ENCODE measurements around the gene KIAA0825. TPM values are rescaled to one million over a fixed set of nuclear protein-coding genes. Genes with fewer than 3 reads are reported as not detected.

The KIAA0825 gene
- total RNA-seq, 1 donor, result 2.2 TPM

GRCh38 chr5:94442076-94442475 is 176.3 kb downstream of the KIAA0825 start:
- DNase-seq (ENCODE audit: low read depth in 2 of 3, low spot score in 2 of 3), result no peak

DNA sequence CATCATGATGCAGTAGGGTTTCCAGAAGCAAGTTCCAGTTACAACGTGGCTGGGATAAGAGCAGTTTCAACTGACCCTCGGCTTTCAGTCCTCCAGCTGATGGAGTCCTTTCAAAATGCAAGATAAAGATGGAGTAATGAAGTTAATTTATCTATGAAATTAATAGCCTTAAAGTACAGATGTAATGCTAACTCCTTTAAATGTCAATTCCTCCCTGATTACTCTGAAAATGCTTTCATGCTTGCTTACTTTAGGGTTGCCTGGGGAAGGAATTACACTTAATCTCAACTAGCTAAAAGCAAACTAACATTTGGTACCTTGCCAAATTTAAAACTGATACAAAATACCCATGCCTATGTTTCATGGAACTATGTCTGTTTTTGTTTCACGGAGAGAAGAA is 178.4 kb downstream of the KIAA0825 start:
- no peak for DNase-seq (ENCODE audit: low read depth in 2 of 3, low spot score in 2 of 3)

- DNase-seq (ENCODE audit: low read depth in 2 of 3, low spot score in 2 of 3), result peak in 1 of 3 donors; percentile 24
These were observed 184.8 kb downstream of the KIAA0825 start for GRCh38 chr5:94433397-94434163.

DNA sequence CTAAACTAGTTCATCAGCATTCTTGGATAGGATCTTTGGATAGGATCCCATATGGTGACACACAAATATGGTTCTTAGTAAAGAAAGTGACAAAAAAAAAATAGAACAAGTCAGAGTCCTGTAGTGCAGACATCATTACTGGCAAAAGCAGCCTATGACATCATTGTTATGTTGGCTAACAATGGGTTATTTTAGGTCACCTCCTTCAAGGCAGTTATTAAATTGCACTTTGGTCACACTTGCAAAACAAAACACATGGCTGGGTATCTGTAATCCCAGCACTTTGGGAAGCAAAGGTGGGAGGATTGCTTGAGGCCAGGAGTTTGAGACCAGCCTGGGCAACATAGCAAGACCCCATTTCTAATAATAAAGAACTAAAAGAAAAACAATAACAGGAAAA is 185.9 kb downstream of the KIAA0825 start:
- DNase-seq (ENCODE audit: low read depth in 2 of 3, low spot score in 2 of 3), result no peak

- DNase-seq (ENCODE audit: low read depth in 2 of 3, low spot score in 2 of 3), result no peak
These were observed 186.7 kb downstream of the KIAA0825 start for GRCh38 chr5:94431696-94432095.

- DNase-seq (ENCODE audit: low read depth in 2 of 3, low spot score in 2 of 3), result no peak
These were observed 188.8 kb downstream of the KIAA0825 start for GRCh38 chr5:94429566-94429965.

DNA sequence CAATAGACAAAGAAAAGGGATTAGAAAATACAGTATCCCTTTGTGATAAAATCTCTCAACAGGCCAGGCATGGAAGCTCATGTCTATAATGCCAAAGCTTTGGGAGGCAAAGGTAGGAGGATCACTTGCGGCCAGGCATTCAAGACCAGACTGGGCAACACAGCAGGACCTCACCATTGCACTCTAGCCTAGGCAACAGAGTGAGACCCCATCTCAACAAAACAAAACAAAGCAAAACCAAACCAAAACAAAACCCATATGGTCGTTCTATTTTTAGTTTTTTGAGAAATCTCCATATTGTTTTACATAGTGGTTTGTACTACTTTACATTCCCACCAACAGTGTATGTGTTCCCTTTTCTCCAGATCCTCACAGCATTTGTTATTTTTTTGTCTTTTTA is 193.0 kb downstream of the KIAA0825 start:
- DNase-seq (ENCODE audit: low read depth in 2 of 3, low spot score in 2 of 3), result no peak

GRCh38 chr5:94423411-94423810 is 195.0 kb downstream of the KIAA0825 start:
- DNase-seq (ENCODE audit: low read depth in 2 of 3, low spot score in 2 of 3), result no peak

DNA sequence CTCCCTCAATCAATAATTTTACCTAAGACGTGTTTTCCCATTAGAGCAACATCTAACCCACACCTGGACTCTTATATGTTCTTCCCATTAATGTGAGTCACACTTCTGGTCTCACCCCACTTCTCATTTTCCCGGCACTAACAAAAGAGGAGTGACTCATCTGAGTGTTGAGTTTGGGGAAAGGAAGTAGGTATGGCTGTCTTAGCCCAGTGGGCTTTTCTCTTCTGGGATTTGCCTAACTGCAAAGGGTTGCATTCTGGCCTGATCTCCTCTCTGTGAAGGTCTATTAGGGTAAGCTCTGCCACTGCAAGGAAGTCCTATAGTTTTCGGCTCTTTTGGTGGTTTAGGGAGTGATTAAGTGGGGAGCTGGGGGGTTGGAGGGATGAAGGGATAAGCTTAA is 195.6 kb downstream of the KIAA0825 start:
- DNase-seq (ENCODE audit: low read depth in 2 of 3, low spot score in 2 of 3), result no peak

- DNase-seq (ENCODE audit: low read depth in 2 of 3, low spot score in 2 of 3), result no peak
These were observed 197.5 kb downstream of the KIAA0825 start for GRCh38 chr5:94420885-94421284.

DNA sequence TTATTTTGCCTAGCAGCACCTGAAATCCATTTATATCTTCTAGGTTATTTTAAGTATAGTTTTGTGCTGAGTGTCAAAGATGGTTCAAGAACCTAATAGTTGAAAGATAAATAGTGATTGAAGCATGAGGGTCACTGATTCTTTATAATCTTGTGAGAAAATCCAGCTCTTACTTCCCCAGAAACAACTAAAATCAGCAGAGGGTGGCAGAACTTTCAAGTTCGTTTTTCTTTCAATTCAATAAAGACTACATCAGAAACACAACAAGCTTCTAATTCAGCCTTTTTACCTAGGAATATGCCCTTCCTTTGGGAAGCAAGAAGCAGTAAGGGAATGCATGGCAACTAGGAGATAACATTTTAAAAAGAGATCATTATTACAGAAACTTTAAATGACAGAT is 202.6 kb downstream of the KIAA0825 start:
- no peak for DNase-seq (ENCODE audit: low read depth in 2 of 3, low spot score in 2 of 3)

GRCh38 chr5:94409440-94409839 is 209.0 kb downstream of the KIAA0825 start:
- no peak for DNase-seq (ENCODE audit: low read depth in 2 of 3, low spot score in 2 of 3)

GRCh38 chr5:94407023-94407422 is 211.4 kb downstream of the KIAA0825 start:
- DNase-seq (ENCODE audit: low read depth in 2 of 3, low spot score in 2 of 3), result no peak

DNA sequence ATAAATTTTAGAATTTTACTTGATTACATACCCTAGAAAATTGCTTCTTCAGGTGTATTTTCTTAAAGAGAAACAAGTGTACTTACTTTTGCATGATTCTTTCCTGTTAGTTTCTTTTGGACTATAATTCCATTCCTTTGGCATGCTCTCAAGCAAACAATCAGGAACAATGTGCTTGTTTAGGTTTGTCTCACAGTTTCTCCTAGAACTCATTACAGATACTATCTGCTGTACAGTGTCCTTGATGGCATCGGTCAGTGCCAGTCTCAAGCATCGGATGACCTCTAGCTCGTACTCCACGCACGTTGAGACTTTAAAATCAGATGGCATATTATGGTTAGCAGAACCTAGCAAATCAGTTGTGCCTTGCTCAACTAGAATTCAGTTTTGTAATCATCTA is 214.9 kb downstream of the KIAA0825 start:
- DNase-seq (ENCODE audit: low read depth in 2 of 3, low spot score in 2 of 3), result no peak

GRCh38 chr5:94402096-94402495 is 216.3 kb downstream of the KIAA0825 start:
- no peak for DNase-seq (ENCODE audit: low read depth in 2 of 3, low spot score in 2 of 3)

DNA sequence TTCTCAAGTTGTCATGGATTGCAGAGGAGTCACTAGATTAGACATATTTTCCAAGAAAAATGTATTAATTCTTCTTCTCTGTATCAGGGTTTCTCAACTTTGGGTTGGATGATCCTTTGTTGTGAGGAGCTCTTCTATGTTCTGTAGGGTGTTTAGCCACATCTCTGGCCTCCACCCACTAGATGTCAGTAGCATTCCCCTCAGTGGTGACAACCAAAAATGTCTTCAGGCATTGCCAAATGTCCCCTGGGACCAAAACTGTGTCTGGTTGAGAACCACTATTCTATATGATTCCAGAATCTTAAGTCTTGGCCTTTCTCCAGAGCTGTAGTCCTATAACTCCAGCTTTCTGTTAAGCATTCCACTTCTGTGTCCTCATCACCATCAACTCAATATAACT is 220.9 kb downstream of the KIAA0825 start:
- no peak for DNase-seq (ENCODE audit: low read depth in 2 of 3, low spot score in 2 of 3)

DNA sequence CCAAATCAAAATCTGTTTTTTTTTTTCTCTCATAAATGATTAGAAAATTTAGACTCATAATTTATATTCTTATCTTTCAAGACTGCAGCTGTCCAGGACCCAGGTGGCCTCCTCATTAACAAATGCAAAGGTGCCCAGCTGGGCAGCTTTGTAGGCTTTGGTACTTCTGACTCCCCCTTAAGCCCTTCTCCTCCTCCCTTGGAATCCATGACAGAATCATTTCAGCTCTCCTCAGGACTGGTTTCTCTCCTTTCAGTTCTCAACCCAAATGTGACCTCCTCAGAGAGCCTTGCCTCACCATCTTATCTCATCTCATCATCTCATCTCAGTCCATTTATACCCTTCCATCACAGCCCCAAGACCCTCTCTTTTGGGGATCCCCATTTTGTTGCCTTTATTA is 221.7 kb downstream of the KIAA0825 start:
- no peak for DNase-seq (ENCODE audit: low read depth in 2 of 3, low spot score in 2 of 3)

DNA sequence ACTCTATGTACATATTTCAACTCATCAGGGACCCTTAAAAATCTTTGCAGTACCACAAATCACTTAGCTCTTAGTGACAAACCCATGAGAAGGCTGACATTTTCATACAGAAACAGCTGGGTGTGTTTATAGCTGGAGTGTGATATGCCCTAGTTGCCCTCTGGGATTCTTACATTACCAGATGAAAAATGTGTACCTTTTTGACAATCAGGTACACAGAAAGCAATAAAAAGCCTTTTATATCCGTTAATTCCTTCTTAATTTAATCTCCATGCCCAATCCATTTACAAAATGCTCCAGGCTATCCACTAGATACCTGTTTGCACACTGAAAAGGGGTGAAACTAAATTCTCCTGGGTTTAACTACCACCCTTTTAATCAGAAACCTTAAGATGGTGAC is 222.9 kb downstream of the KIAA0825 start:
- no peak for DNase-seq (ENCODE audit: low read depth in 2 of 3, low spot score in 2 of 3)

GRCh38 chr5:94391996-94392395 is 226.4 kb downstream of the KIAA0825 start:
- no peak for DNase-seq (ENCODE audit: low read depth in 2 of 3, low spot score in 2 of 3)

GRCh38 chr5:94389515-94389899 is 228.9 kb downstream of the KIAA0825 start:
- no peak for DNase-seq (ENCODE audit: low read depth in 2 of 3, low spot score in 2 of 3)

- no peak for DNase-seq (ENCODE audit: low read depth in 2 of 3, low spot score in 2 of 3)
These were observed 229.5 kb downstream of the KIAA0825 start for GRCh38 chr5:94388773-94389514.

DNA sequence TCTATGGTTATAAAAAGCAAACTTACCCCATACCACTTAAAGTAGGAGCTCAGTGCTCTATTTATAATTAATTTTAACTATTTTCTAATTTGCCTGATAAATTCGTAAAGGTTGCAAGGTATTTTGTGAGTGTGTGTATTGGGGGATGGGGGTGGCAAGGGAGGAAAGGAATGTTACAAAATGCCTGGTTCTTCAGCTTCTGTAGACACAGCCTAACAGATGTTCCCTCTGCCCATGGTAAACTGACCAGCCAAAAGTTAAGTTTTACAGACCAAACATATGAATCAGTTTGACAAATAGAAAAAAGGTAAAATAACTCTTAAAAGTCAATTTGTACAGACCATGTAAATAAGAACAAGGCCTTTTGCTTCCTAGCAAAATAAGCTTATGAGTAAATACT is 232.6 kb downstream of the KIAA0825 start:
- no peak for DNase-seq (ENCODE audit: low read depth in 2 of 3, low spot score in 2 of 3)

Measured in hematopoietic multipotent progenitor cell (in vitro differentiated cells).